Esophagus muscularis mucosa (tissue), 4 donors: ENCODE results near the gene ENKD1. TPM values are rescaled to one million over a fixed set of nuclear protein-coding genes. Genes with fewer than 3 reads are reported as not detected.

Experiments used
- DNase-seq: peaks from one replicate; pipeline ENCODE4 v3.0.0-alpha.2; 2017; ENCODE audit errors: extremely low spot score
- H3K27ac ChIP-seq, 4 donors: fragments of 200-600 bp; sonication (generic); replicated peaks in 1 of 4; 1 replicate in 3 of 4; 2 replicates in 1 of 4; pipeline ENCODE4 v1.5.1; 2016 to 2019; ENCODE audit warnings: mild to moderate bottlenecking in 1 of 4
- H3K27me3 ChIP-seq, 4 donors: fragments of 200-600 bp; sonication (generic); one replicate each; pipeline versions ENCODE4 v1.5.1 to v1.6.0; 2016 to 2019
- H3K36me3 ChIP-seq, 4 donors: fragments of 200-600 bp; sonication (generic); one replicate each; pipeline ENCODE4 v1.5.1; 2016 to 2019
- H3K4me1 ChIP-seq, 4 donors: fragments of 200-600 bp; sonication (generic); one replicate each; pipeline ENCODE4 v1.5.1; 2016 to 2019
- H3K4me3 ChIP-seq, 4 donors: fragments of 200-600 bp; sonication (generic); 1 replicate in 2 of 4; 2 replicates in 2 of 4; pipeline ENCODE4 v1.5.1; 2016 to 2019; ENCODE audit warnings: mild to moderate bottlenecking in 4 of 4, moderate library complexity in 1 of 4
- H3K9me3 ChIP-seq, 4 donors: fragments of 200-600 bp; sonication (generic); 1 replicate in 3 of 4; 2 replicates in 1 of 4; pipeline ENCODE4 v1.5.1; 2016 to 2019
- EP300 ChIP-seq: sonication (generic); formaldehyde crosslinking; IDR thresholded peaks from one replicate; pipeline ENCODE4 v1.6.1; 2017; ENCODE audit warnings: antibody characterized with exemption
- POLR2A ChIP-seq: fragments of 450-650 bp; IDR thresholded peaks from one replicate; pipeline ENCODE4 v1.6.1; 2017; ENCODE audit warnings: antibody characterized with exemption, moderate library complexity, mild to moderate bottlenecking, low read depth
- POLR2AphosphoS5 ChIP-seq, 2 donors: sonication (generic); formaldehyde crosslinking; IDR thresholded peaks; one replicate each; pipeline ENCODE4 v1.6.1; 2017; ENCODE audit warnings: antibody characterized with exemption in 2 of 2
- WGBS: methylation state at CpG from one replicate; pipeline ENCODE4 v1.1.5; 2018; 5-methylcytosine and 5-hydroxymethylcytosine counted together
- intact Hi-C: fragments of 100-400 bp; cut with DNase I; formaldehyde crosslinking; loops from one replicate; pipeline ENCODE4 v1.15.1; 2023
- total RNA-seq, 4 donors: library from RNA; depleted of rRNA; stranded (reverse); fragments of >200 nt; gene quantifications; one replicate each; pipeline versions ENCODE4 v1.1.0 to v1.2.1, GENCODE V29; 2016
- TF ChIP-seq, protein P1 (sequence below), 3 experiments: fragments of 200-600 bp in 2 of 3; fragments of 450-650 bp in 1 of 3; sonication (generic) in 2 of 3; IDR thresholded peaks; one replicate each; pipeline ENCODE4 v1.5.1; 2017 to 2019; ENCODE audit warnings: antibody characterized with exemption in 3 of 3, mild to moderate bottlenecking in 2 of 3, moderate library complexity in 1 of 3

Gene ENKD1
- total RNA-seq, 4 donors from 2014 or later, result 24.5 to 47.3 (median 35.6) TPM

DNA sequence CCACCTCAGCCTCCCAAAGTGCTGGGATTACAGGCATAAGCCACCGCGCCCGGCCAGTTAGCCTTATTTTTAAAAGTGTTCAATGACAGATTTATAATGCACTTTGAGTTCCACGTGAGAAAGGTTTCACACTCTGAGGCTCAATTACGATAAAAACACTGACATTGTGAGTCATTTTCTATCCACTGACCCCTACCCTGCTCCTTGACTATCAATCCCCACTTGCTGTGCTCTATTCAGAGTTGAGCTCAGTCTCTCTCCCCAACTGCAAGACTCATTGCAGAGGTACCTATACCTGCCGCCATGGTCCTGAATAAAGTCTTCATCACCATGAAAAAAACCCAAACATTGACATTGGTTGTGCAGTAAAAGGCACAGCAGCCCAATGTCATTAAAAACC is 44.1 kb upstream of the ENKD1 start:
- Histone ChIP-seq H3K9me3 (no peaks in the 10 kb centered on the region), H3K27me3 (no peaks in the 10 kb centered on the region), H3K27ac (no peak overlapping the region), H3K4me3 (no peak overlapping the region), H3K36me3 (no peaks in the 10 kb centered on the region), H3K4me1 (no peaks in the 10 kb centered on the region)
- no peak for DNase-seq
- TF ChIP-seq, protein P1, sequence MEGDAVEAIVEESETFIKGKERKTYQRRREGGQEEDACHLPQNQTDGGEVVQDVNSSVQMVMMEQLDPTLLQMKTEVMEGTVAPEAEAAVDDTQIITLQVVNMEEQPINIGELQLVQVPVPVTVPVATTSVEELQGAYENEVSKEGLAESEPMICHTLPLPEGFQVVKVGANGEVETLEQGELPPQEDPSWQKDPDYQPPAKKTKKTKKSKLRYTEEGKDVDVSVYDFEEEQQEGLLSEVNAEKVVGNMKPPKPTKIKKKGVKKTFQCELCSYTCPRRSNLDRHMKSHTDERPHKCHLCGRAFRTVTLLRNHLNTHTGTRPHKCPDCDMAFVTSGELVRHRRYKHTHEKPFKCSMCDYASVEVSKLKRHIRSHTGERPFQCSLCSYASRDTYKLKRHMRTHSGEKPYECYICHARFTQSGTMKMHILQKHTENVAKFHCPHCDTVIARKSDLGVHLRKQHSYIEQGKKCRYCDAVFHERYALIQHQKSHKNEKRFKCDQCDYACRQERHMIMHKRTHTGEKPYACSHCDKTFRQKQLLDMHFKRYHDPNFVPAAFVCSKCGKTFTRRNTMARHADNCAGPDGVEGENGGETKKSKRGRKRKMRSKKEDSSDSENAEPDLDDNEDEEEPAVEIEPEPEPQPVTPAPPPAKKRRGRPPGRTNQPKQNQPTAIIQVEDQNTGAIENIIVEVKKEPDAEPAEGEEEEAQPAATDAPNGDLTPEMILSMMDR (IDR thresholded peaks at IDR 0.05), result no peak
- 93% methylated on average over 6 of the region's 6 CpGs for WGBS
- intact Hi-C loops, result no loop called here

DNA sequence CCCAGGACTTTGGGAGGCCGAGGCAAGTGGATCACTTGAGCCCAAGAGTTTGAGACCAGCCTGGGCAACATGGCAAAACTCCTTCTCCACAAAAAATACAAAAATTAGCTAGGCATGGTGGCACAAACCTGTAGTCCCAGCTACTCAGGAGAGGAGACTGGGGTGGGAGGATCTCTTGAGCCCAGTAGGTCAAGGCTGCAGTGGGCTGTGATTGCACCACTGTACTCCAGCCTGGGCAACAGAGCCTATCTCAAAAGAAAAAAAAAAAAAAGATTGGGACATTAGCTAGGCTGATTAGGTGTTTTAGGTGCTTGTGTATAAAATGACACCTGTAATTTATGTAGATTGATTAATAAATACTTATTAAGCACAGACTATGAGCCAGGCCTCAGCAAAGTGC is 42.5 kb upstream of the ENKD1 start:
- Histone ChIP-seq H3K27me3 (no peaks in the 10 kb centered on the region), H3K9me3 (no peaks in the 10 kb centered on the region), H3K4me1 (peaks cover 0 to 8% (median 3%) of the 10 kb centered on the region in 4 donors), H3K4me3 (no peak overlapping the region), H3K36me3 (no peaks in the 10 kb centered on the region), H3K27ac (no peak overlapping the region)
- 91% methylated on average over 1 of the region's 1 CpG for WGBS
- no peak for TF ChIP-seq EP300
- no peak for TF ChIP-seq POLR2AphosphoS5 (IDR thresholded peaks at IDR 0.05)
- TF ChIP-seq POLR2A, result no peak
- TF ChIP-seq, protein P1 (IDR thresholded peaks at IDR 0.05), result no peak
- intact Hi-C loops, result no loop called here
- no peak for DNase-seq

GRCh38 chr16:67708368-67708771 is 41.8 kb upstream of the ENKD1 start:
- TF ChIP-seq EP300 (no peak), POLR2A (no peak), POLR2AphosphoS5 (IDR thresholded peaks at IDR 0.05) (no peak)
- TF ChIP-seq, protein P1 (IDR thresholded peaks at IDR 0.05), result no peak
- Histone ChIP-seq H3K4me1 (peaks cover 0 to 12% (median 3%) of the 10 kb centered on the region in 4 donors), H3K9me3 (no peaks in the 10 kb centered on the region), H3K27ac (no peak overlapping the region), H3K27me3 (no peaks in the 10 kb centered on the region), H3K36me3 (no peaks in the 10 kb centered on the region), H3K4me3 (no peak overlapping the region)
- WGBS, result 68% methylated on average over 2 of the region's 2 CpGs
- intact Hi-C loops, result no loop called here
- no peak for DNase-seq

GRCh38 chr16:67707790-67708189 is 41.2 kb upstream of the ENKD1 start:
- no peaks in the 10 kb centered on the region for H3K9me3 ChIP-seq
- H3K27ac ChIP-seq, result no peak overlapping the region
- intact Hi-C loops, result no loop called here
- DNase-seq, result no peak
- peaks cover 0 to 16% (median 3%) of the 10 kb centered on the region in 4 donors for H3K4me1 ChIP-seq
- H3K27me3 ChIP-seq, result no peaks in the 10 kb centered on the region
- no peak for TF ChIP-seq POLR2A
- no peak for TF ChIP-seq EP300
- TF ChIP-seq POLR2AphosphoS5 (IDR thresholded peaks at IDR 0.05), result no peak
- TF ChIP-seq, protein P1 (IDR thresholded peaks at IDR 0.05), result no peak
- no peaks in the 10 kb centered on the region for H3K36me3 ChIP-seq
- WGBS, result 96% methylated on average over 5 of the region's 5 CpGs
- no peak overlapping the region for H3K4me3 ChIP-seq

- intact Hi-C loops, result no loop called here
- TF ChIP-seq POLR2AphosphoS5 (IDR thresholded peaks at IDR 0.05) (no peak), EP300 (no peak), POLR2A (no peak)
- TF ChIP-seq, protein P1 (IDR thresholded peaks at IDR 0.05), result no peak
- H3K4me3 ChIP-seq, result no peak overlapping the region
- H3K27me3 ChIP-seq, result no peaks in the 10 kb centered on the region
- no peaks in the 10 kb centered on the region for H3K36me3 ChIP-seq
- H3K4me1 ChIP-seq, result peaks cover 0 to 16% (median 3%) of the 10 kb centered on the region in 4 donors
- 98% methylated on average over 4 of the region's 4 CpGs for WGBS
- no peaks in the 10 kb centered on the region for H3K9me3 ChIP-seq
- no peak overlapping the region for H3K27ac ChIP-seq
- DNase-seq, result no peak
These were observed 40.7 kb upstream of the ENKD1 start for GRCh38 chr16:67707210-67707609.
